Vagina (tissue), 2 donors: ENCODE data around the gene SEC22C. TPM values are rescaled to one million over a fixed set of nuclear protein-coding genes. Genes with fewer than 3 reads are reported as not detected.

ENCODE experiments used
- DNase-seq, 2 donors: peaks; one replicate each; pipeline ENCODE4 v3.0.0-alpha.2; 2017; ENCODE audit errors: extremely low spot score in 2 of 2
- H3K27ac ChIP-seq: fragments of 200-600 bp; sonication (generic); one replicate; pipeline ENCODE4 v1.5.1; 2019
- H3K27me3 ChIP-seq: fragments of 200-600 bp; sonication (generic); one replicate; pipeline ENCODE4 v1.5.1; 2019
- H3K36me3 ChIP-seq, 2 donors: fragments of 200-600 bp; sonication (generic); one replicate each; pipeline ENCODE4 v1.5.1; 2017 to 2019
- H3K4me1 ChIP-seq: fragments of 200-600 bp; sonication (generic); one replicate; pipeline ENCODE4 v1.5.1; 2019
- H3K4me3 ChIP-seq, 2 donors: fragments of 200-600 bp; sonication (generic); 1 replicate in 1 of 2; 2 replicates in 1 of 2; pipeline ENCODE4 v1.5.1; 2016 to 2019
- H3K9me3 ChIP-seq: fragments of 200-600 bp; sonication (generic); one replicate; pipeline ENCODE4 v1.5.1; 2019
- CTCF ChIP-seq, 3 experiments: fragments of 450-650 bp in 2 of 3; fragments of 200-600 bp in 1 of 3; sonication (generic) in 1 of 3; IDR thresholded peaks; one replicate each; pipeline ENCODE4 v1.5.1; 2017 to 2019; ENCODE audit warnings: antibody characterized with exemption in 3 of 3, mild to moderate bottlenecking in 2 of 3, moderate library complexity in 2 of 3
- POLR2A ChIP-seq, 2 donors: fragments of 450-650 bp; IDR thresholded peaks; one replicate each; pipeline ENCODE4 v1.6.1; 2017; ENCODE audit warnings: antibody characterized with exemption in 2 of 2, mild to moderate bottlenecking in 2 of 2, moderate library complexity in 2 of 2
- POLR2AphosphoS5 ChIP-seq, 2 donors: sonication (generic); formaldehyde crosslinking; IDR thresholded peaks; one replicate each; pipeline ENCODE4 v1.9.0; 2017; ENCODE audit warnings: antibody characterized with exemption in 2 of 2, mild to moderate bottlenecking in 2 of 2, low read depth in 1 of 2; ENCODE audit not compliant: insufficient read depth in 1 of 2
- intact Hi-C: fragments of 100-400 bp; cut with DNase I; formaldehyde crosslinking; loops from one replicate; pipeline ENCODE4 v1.15.1; 2023
- total RNA-seq: library from RNA; depleted of rRNA; stranded (reverse); fragments of >200 nt; gene quantifications from one replicate; pipeline ENCODE4 v1.2.3, GENCODE V29; 2016

SEC22C gene
- total RNA-seq, 1 donor from 2014 or later: 27.5 TPM

GRCh38 chr3:42556089-42556632 is 25.6 kb downstream of the SEC22C start:
- no peak for DNase-seq
- H3K9me3 ChIP-seq: no peaks in the 10 kb centered on the region
- intact Hi-C loops: no loop called here
- no peak overlapping the region for H3K4me3 ChIP-seq
- H3K36me3 ChIP-seq: peaks cover 0 to 73% of the 10 kb centered on the region in 2 donors
- TF ChIP-seq CTCF (IDR thresholded peaks at IDR 0.05) (no peak), POLR2A (IDR thresholded peaks at IDR 0.05) (no peak), POLR2AphosphoS5 (IDR thresholded peaks at IDR 0.05; ENCODE audit: insufficient read depth in 1 of 2, low read depth in 1 of 2) (no peak)
- no peak overlapping the region for H3K27ac ChIP-seq
- no peaks in the 10 kb centered on the region for H3K4me1 ChIP-seq
- no peaks in the 10 kb centered on the region for H3K27me3 ChIP-seq

- Histone ChIP-seq H3K27ac (no peak overlapping the region), H3K9me3 (no peaks in the 10 kb centered on the region), H3K27me3 (no peaks in the 10 kb centered on the region), H3K4me3 (no peak overlapping the region), H3K36me3 (peaks cover 0 to 50% of the 10 kb centered on the region in 2 donors), H3K4me1 (no peaks in the 10 kb centered on the region)
- intact Hi-C loops: no loop called here
- DNase-seq: no peak
- TF ChIP-seq CTCF (IDR thresholded peaks at IDR 0.05): no peak
These were observed 28.9 kb downstream of the SEC22C start for GRCh38 chr3:42552830-42553229.

GRCh38 chr3:42550250-42550649 is 31.5 kb downstream of the SEC22C start:
- no peaks in the 10 kb centered on the region for H3K27me3 ChIP-seq
- H3K27ac ChIP-seq: no peak overlapping the region
- intact Hi-C loops: no loop called here
- peaks cover 0 to 24% of the 10 kb centered on the region in 2 donors for H3K36me3 ChIP-seq
- no peaks in the 10 kb centered on the region for H3K9me3 ChIP-seq
- H3K4me3 ChIP-seq: no peak overlapping the region
- DNase-seq: no peak
- H3K4me1 ChIP-seq: peaks cover 4% of the 10 kb centered on the region
- TF ChIP-seq CTCF (IDR thresholded peaks at IDR 0.05): no peak
- no peak for TF ChIP-seq POLR2A (IDR thresholded peaks at IDR 0.05)
- TF ChIP-seq POLR2AphosphoS5 (IDR thresholded peaks at IDR 0.05; ENCODE audit: insufficient read depth in 1 of 2, low read depth in 1 of 2): no peak

- H3K9me3 ChIP-seq: no peaks in the 10 kb centered on the region
- no peak overlapping the region for H3K4me3 ChIP-seq
- TF ChIP-seq CTCF (IDR thresholded peaks at IDR 0.05) (no peak), POLR2A (IDR thresholded peaks at IDR 0.05) (no peak), POLR2AphosphoS5 (IDR thresholded peaks at IDR 0.05; ENCODE audit: insufficient read depth in 1 of 2, low read depth in 1 of 2) (no peak)
- H3K36me3 ChIP-seq: peaks cover 0 to 13% of the 10 kb centered on the region in 2 donors
- no peak overlapping the region for H3K27ac ChIP-seq
- H3K4me1 ChIP-seq: peaks cover 15% of the 10 kb centered on the region
- DNase-seq: no peak
- no peaks in the 10 kb centered on the region for H3K27me3 ChIP-seq
- intact Hi-C loops: no loop called here
These were observed 32.6 kb downstream of the SEC22C start for GRCh38 chr3:42549131-42549530.

- H3K4me1 ChIP-seq: peaks cover 16% of the 10 kb centered on the region
- H3K27me3 ChIP-seq: no peaks in the 10 kb centered on the region
- H3K36me3 ChIP-seq: no peaks in the 10 kb centered on the region
- H3K4me3 ChIP-seq: no peak overlapping the region
- no peak for DNase-seq
- intact Hi-C loops: no loop called here
- peak; percentile 77 to 79 (median 78) for TF ChIP-seq CTCF (IDR thresholded peaks at IDR 0.05)
- TF ChIP-seq POLR2AphosphoS5 (IDR thresholded peaks at IDR 0.05; ENCODE audit: insufficient read depth in 1 of 2, low read depth in 1 of 2): peak in 1 of 2 donors; percentile 18
- TF ChIP-seq POLR2A (IDR thresholded peaks at IDR 0.05): no peak
- no peak overlapping the region for H3K27ac ChIP-seq
- no peaks in the 10 kb centered on the region for H3K9me3 ChIP-seq
These were observed 34.3 kb downstream of the SEC22C start for GRCh38 chr3:42547401-42547945.
